ENCODE results near the gene MARCO. TPM values are rescaled to one million over a fixed set of nuclear protein-coding genes. Genes with fewer than 3 reads are reported as not detected.

MARCO gene
- total RNA-seq, 1 donor from 2014 or later = 5.6 TPM

DNA sequence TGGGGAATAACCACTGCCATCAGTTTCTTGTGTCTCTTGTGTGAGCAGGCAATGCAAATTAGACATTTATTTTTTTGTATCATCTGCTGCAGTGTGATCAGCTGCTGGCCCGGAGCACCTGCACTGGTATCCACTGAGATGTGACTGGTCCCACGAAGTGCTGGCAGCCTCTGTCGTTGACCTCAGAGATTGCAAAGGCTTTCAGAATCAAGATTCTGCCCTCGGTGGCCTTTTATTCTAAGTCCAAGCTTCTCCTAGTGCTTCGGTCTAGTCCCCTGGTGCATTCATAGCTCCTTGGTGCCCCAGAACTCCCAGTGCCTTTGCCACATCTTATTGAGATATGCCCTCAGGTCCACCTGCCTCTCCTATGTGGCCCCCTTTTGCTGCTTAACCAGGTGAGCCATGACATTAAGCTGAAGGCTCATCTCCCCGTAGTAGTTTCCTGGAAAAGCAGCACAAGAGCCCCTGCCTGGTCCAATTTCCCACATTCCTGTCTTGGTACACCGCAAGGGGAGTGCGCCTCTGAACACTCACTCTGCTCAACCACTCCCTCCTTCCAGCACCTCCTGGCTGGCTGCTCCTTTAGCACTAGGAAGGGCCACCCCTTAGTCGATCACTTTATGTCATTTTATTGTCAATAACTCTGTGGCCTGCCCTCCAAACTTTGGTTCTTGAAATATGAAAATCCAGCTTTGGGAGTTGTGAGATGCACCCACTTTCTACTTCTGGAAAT, 27.1 kb upstream of the MARCO start:
- intact Hi-C loops (cut with DNase I) = no loop called here
- TF ChIP-seq POLR2AphosphoS5 (IDR thresholded peaks at IDR 0.05; ENCODE audit: insufficient read depth in 1 of 2, low read depth in 1 of 2) = no peak
- TF ChIP-seq POLR2A (IDR thresholded peaks at IDR 0.05) = no peak
- TF ChIP-seq, protein P1, sequence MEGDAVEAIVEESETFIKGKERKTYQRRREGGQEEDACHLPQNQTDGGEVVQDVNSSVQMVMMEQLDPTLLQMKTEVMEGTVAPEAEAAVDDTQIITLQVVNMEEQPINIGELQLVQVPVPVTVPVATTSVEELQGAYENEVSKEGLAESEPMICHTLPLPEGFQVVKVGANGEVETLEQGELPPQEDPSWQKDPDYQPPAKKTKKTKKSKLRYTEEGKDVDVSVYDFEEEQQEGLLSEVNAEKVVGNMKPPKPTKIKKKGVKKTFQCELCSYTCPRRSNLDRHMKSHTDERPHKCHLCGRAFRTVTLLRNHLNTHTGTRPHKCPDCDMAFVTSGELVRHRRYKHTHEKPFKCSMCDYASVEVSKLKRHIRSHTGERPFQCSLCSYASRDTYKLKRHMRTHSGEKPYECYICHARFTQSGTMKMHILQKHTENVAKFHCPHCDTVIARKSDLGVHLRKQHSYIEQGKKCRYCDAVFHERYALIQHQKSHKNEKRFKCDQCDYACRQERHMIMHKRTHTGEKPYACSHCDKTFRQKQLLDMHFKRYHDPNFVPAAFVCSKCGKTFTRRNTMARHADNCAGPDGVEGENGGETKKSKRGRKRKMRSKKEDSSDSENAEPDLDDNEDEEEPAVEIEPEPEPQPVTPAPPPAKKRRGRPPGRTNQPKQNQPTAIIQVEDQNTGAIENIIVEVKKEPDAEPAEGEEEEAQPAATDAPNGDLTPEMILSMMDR (IDR thresholded peaks at IDR 0.05) = no peak
- peak in 1 of 2 donors; percentile 67 for DNase-seq (ENCODE audit: extremely low spot score in 2 of 2)
- Histone ChIP-seq H3K36me3 (no peaks in the 10 kb centered on the region), H3K9me3 (no peaks in the 10 kb centered on the region), H3K27ac (no peak overlapping the region), H3K4me1 (no peaks in the 10 kb centered on the region), H3K4me3 (no peak overlapping the region), H3K27me3 (no peaks in the 10 kb centered on the region)

DNA sequence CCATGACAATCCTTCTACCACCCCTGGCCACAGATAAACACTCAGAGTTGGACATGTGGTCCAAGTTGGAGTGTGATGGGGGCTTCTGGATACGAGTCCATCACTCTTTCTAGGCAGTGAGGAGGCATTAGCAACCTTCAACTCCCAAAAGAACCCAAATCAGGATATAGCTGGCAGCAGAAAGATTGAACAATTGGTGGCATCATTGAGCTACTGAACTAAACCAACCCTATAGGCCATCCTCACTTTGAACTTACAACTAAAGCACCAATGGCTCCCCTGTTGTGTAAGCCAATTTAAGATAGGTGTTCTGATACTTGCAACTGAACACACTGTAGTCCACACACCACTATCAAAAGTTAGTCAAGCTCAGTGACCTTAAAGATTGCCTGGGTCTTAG, 24.0 kb upstream of the MARCO start:
- Histone ChIP-seq H3K4me1 (no peaks in the 10 kb centered on the region), H3K9me3 (no peaks in the 10 kb centered on the region), H3K27me3 (no peaks in the 10 kb centered on the region), H3K36me3 (no peaks in the 10 kb centered on the region), H3K4me3 (no peak overlapping the region), H3K27ac (no peak overlapping the region)
- TF ChIP-seq, protein P1 (IDR thresholded peaks at IDR 0.05) = no peak
- TF ChIP-seq POLR2A (IDR thresholded peaks at IDR 0.05) (no peak), POLR2AphosphoS5 (IDR thresholded peaks at IDR 0.05; ENCODE audit: insufficient read depth in 1 of 2, low read depth in 1 of 2) (no peak)
- intact Hi-C loops (cut with DNase I) = no loop called here
- peak in 1 of 2 donors; percentile 37 for DNase-seq (ENCODE audit: extremely low spot score in 2 of 2)

DNA sequence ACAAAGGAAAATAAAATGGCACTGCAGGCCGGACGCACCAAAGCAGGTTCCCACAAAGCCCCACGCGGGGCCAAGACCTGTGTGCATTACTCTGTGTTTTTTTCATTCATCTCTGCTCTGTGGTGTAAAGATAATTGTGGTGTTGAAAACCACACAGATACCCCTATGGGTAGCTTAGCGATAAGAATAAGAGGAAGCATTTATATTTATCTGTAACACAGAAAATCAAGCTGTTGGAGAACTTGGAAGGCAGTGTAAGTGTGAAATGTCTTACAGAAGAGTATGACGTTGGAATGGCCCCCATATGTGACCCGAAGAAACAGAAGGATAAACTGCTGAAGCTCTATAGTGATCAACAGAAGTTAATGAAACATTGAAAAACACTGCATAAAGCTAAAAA, 20.3 kb upstream of the MARCO start:
- Histone ChIP-seq H3K36me3 (no peaks in the 10 kb centered on the region), H3K27ac (no peak overlapping the region), H3K9me3 (no peaks in the 10 kb centered on the region), H3K4me1 (no peaks in the 10 kb centered on the region), H3K4me3 (no peak overlapping the region), H3K27me3 (no peaks in the 10 kb centered on the region)
- TF ChIP-seq POLR2AphosphoS5 (IDR thresholded peaks at IDR 0.05; ENCODE audit: insufficient read depth in 1 of 2, low read depth in 1 of 2) = no peak
- TF ChIP-seq, protein P1 (IDR thresholded peaks at IDR 0.05) = no peak
- TF ChIP-seq POLR2A (IDR thresholded peaks at IDR 0.05) = no peak
- intact Hi-C loops (cut with DNase I) = loop anchor here (5.0 kb wide), 1 partner anchor 1229 kb away; no protein-coding TSS in a partner anchor
- DNase-seq (ENCODE audit: extremely low spot score in 2 of 2) = no peak

DNA sequence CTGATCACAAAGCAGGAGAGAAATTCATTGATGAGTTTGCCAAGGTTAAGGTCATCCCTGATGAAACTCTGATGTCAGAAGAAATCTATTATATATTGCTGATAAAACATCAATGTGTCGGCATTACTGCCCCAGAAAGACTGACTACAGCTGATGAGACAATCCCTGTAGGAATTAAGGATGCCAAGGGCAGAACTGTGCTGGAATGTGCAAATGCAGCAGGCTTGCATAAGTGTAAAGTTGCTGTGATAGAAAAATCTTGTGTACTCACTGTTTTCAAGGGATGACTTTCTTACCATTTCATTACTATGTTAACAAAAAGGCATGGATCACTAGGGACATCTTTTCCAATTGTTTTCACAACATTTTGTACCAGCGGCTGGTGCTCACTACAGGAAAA, 19.7 kb upstream of the MARCO start:
- no peak overlapping the region for H3K27ac ChIP-seq
- intact Hi-C loops (cut with DNase I) = loop anchor here (5.0 kb wide), 1 partner anchor 1230 kb away; no protein-coding TSS in a partner anchor
- TF ChIP-seq POLR2A (IDR thresholded peaks at IDR 0.05) (no peak), POLR2AphosphoS5 (IDR thresholded peaks at IDR 0.05; ENCODE audit: insufficient read depth in 1 of 2, low read depth in 1 of 2) (no peak)
- TF ChIP-seq, protein P1 (IDR thresholded peaks at IDR 0.05) = no peak
- H3K27me3 ChIP-seq = no peaks in the 10 kb centered on the region
- no peak for DNase-seq (ENCODE audit: extremely low spot score in 2 of 2)
- H3K4me3 ChIP-seq = no peak overlapping the region
- H3K36me3 ChIP-seq = no peaks in the 10 kb centered on the region
- no peaks in the 10 kb centered on the region for H3K4me1 ChIP-seq
- H3K9me3 ChIP-seq = no peaks in the 10 kb centered on the region

DNA sequence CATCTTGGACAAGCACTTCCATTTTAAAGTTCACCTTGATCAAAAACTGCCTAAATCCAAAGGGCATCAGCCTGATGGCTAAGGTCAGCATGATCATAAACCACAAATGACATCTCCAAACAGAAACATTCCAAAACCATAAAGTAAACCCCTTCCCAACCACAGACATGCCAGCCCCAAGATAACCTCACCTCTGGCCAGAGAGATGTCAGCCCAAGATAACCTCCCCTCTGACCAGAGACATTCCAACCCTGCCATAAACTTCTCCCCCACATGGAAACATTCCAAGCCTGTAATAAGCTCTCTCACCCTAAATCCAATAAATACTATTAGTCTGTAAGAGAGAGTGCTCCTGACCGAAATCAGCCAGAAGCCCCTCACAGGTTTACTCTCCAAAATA, 18.6 kb upstream of the MARCO start:
- no peaks in the 10 kb centered on the region for H3K4me1 ChIP-seq
- DNase-seq (ENCODE audit: extremely low spot score in 2 of 2) = no peak

More for the DNA sequence above, 18.6 kb upstream of the MARCO start:
- H3K9me3 ChIP-seq = no peaks in the 10 kb centered on the region
- no peaks in the 10 kb centered on the region for H3K27me3 ChIP-seq
- TF ChIP-seq POLR2AphosphoS5 (IDR thresholded peaks at IDR 0.05; ENCODE audit: insufficient read depth in 1 of 2, low read depth in 1 of 2) (no peak), POLR2A (IDR thresholded peaks at IDR 0.05) (no peak)
- TF ChIP-seq, protein P1 (IDR thresholded peaks at IDR 0.05) = no peak
- no peak overlapping the region for H3K4me3 ChIP-seq
- no peaks in the 10 kb centered on the region for H3K36me3 ChIP-seq
- H3K27ac ChIP-seq = no peak overlapping the region
- intact Hi-C loops (cut with DNase I) = loop anchor here (5.0 kb wide), 1 partner anchor 1231 kb away; no protein-coding TSS in a partner anchor

Measured in vagina (tissue), 2 donors.